ENCODE measurements around the gene ATXN3. TPM values are rescaled to one million over a fixed set of nuclear protein-coding genes. Genes with fewer than 3 reads are reported as not detected.
A peak's percentile ranks its signal among the peaks of the same experiment; 100 is the strongest.

ATXN3 gene
- total and polyA plus RNA-seq, 2 of the 13 experiments (the other 11 are each of a cell fraction or from before 2014, with no cell fraction given): 14.9 to 17.3 TPM

DNA sequence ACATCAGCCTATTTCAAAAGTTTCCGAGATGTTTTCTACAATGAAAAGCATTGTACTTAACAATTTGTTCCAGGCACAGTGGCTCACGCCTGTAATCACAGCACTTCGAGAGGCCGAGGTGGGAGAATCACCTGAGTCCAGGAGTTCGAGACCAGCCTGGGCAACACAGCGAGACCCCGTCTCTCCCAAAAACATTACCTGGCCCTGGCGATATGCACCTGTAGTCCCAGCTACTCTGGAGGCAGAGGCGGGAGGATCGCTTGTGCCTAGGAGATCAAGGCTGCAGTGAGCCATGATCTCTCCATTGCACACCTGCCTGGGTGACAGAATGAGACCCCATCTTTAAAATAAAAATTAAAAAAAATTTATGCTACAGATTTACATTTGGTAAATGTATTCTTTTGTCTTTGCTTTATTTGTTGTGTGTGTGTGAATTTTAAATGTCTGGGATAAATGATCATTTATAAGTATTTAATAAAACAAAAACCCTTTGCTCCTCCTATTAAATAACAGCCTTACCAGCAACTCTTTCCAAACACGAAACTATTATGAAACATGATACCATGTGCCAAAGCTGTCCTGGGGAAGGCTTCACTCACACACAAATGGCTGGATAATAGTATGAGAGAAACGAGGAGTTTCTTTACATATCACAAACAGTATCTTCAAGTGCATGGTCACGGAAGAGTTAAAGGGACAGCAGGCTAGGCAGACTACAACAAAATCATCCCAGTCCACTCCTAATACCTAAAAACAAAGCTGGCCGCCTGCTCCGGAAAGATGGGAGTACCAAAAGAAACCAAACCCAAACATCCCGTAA lies 1.1 kb downstream of the ATXN3 start (continued):
- TF ChIP-seq, protein P1, sequence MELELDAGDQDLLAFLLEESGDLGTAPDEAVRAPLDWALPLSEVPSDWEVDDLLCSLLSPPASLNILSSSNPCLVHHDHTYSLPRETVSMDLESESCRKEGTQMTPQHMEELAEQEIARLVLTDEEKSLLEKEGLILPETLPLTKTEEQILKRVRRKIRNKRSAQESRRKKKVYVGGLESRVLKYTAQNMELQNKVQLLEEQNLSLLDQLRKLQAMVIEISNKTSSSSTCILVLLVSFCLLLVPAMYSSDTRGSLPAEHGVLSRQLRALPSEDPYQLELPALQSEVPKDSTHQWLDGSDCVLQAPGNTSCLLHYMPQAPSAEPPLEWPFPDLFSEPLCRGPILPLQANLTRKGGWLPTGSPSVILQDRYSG (CRISPR knock-in tag; IDR thresholded peaks at IDR 0.05): no peak

DNA sequence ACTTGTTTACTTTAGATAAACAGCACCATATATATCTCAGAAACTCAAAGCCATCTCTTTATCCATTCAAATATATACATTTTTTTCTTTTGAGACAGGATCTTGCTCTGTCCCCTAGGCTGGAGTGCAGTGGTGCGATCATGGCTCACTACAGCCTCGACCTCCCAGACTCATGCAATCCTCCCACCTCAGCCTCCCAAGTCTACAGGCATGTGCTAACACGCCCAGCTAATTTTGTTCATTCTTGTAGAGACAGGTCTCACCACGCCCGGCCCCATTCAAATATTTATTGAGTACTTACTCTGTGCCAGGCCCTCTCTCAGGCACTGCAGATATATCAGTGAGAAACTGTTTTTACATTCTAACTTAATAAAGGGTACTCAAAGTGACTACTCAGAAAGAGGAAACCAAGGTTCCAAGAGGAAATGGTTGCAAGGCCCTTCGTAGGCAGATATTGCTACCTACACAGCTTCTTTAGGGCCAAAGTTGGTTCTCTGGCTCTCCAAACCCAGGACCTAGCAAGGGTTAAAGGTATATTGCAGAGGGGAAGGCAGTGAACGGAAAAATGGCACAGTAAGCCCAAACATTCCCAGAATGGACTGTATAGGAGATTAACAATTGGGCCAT lies 2.9 kb downstream of the ATXN3 start:
- intact Hi-C loops (cut with micrococcal nuclease; ENCODE audit: unreplicated experiment) (no loop called here), in situ Hi-C loops (cut with HindIII; ENCODE audit: extremely low pct_ligation_motif_present, low pct_unique_long_range_greater_than_20kb) (no loop called here)
- WGBS (ENCODE audit: low lambda C conversion rate): 92% methylated on average over 7 of the region's 7 CpGs
- H3K4me1 ChIP-seq (ENCODE audit: insufficient read depth, low read length): peaks cover 46% of the 10 kb centered on the region
- CTCF ChIA-PET (ENCODE audit: low intra/inter-chr PET ratio, low total read pairs): no interaction called here
- H4K20me1 ChIP-seq (ENCODE audit: insufficient read depth, low read length): 0 out of 2 replicates have a peak, but pooled peaks cover 5% of the 10 kb centered on the region
- no peak overlapping the region for H3K4me2 ChIP-seq (ENCODE audit: low read depth, low read length)
- H3K9ac ChIP-seq (ENCODE audit: insufficient read depth, low read depth, low read length): no peak overlapping the region
- no peaks in the 10 kb centered on the region for H3K36me3 ChIP-seq (replicated peaks in 1 of 2; ENCODE audit: control insufficient read depth in 1 of 2, insufficient read depth in 2 of 2, low read length in 2 of 2)
- no peak overlapping the region for H3K27ac ChIP-seq (ENCODE audit: extremely low read length, insufficient read depth, low read length)
- POLR2A ChIA-PET: interaction anchor here (1.6 kb wide), 1 partner anchor 18 kb away, joined by 6 read pairs; the partner anchor contains the start of genes CPSF2 and NDUFB1
- BruUV-seq (replicated peaks): no TSS peak
- no peak for FAIRE-seq
- H3K79me2 ChIP-seq (ENCODE audit: insufficient read depth, low read length): peaks cover 62% of the 10 kb centered on the region
- no peak for ATAC-seq
- H3K4me3 ChIP-seq (replicated peaks in 1 of 3; ENCODE audit: insufficient read depth in 1 of 3, low read depth in 2 of 3, low read length in 3 of 3): no peak overlapping the region
- H2AFZ ChIP-seq (ENCODE audit: low read length): no peak overlapping the region
- no peak for DNase-seq (ENCODE audit: low spot score)
- H3K9me3 ChIP-seq (ENCODE audit: low read length): no peaks in the 10 kb centered on the region
- H3K27me3 ChIP-seq (ENCODE audit: control insufficient read depth in 1 of 2, insufficient read depth in 2 of 2, low read length in 2 of 2): no peaks in the 10 kb centered on the region; a peak in 1 of 5 replicates
- TF ChIP-seq, protein P2, sequence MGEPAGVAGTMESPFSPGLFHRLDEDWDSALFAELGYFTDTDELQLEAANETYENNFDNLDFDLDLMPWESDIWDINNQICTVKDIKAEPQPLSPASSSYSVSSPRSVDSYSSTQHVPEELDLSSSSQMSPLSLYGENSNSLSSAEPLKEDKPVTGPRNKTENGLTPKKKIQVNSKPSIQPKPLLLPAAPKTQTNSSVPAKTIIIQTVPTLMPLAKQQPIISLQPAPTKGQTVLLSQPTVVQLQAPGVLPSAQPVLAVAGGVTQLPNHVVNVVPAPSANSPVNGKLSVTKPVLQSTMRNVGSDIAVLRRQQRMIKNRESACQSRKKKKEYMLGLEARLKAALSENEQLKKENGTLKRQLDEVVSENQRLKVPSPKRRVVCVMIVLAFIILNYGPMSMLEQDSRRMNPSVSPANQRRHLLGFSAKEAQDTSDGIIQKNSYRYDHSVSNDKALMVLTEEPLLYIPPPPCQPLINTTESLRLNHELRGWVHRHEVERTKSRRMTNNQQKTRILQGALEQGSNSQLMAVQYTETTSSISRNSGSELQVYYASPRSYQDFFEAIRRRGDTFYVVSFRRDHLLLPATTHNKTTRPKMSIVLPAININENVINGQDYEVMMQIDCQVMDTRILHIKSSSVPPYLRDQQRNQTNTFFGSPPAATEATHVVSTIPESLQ (CRISPR knock-in tag; conservative IDR thresholded peaks at IDR 0.05): no peak
- TF ChIP-seq ZNF432 (CRISPR knock-in tag; IDR thresholded peaks at IDR 0.05; ENCODE audit: borderline replicate concordance): no peak
- TF ChIP-seq HOXA3 (CRISPR knock-in tag; IDR thresholded peaks at IDR 0.05): no peak
- TF ChIP-seq ZNF136 (CRISPR knock-in tag; IDR thresholded peaks at IDR 0.05; ENCODE audit: low read depth): no peak
- TF ChIP-seq CCDC6 (CRISPR knock-in tag; IDR thresholded peaks at IDR 0.05): no peak
- no peak for TF ChIP-seq SALL2 (CRISPR knock-in tag; IDR thresholded peaks at IDR 0.05)
- TF ChIP-seq PHF21A (CRISPR knock-in tag; IDR thresholded peaks at IDR 0.05): no peak
- no peak for TF ChIP-seq ZNF841 (CRISPR knock-in tag; IDR thresholded peaks at IDR 0.05; ENCODE audit: borderline replicate concordance)
- no peak for TF ChIP-seq ZNF766 (CRISPR knock-in tag; IDR thresholded peaks at IDR 0.05; ENCODE audit: borderline replicate concordance)
- no peak for TF ChIP-seq RFX3 (CRISPR knock-in tag; IDR thresholded peaks at IDR 0.05)
- no peak for TF ChIP-seq ASH2L (IDR thresholded peaks at IDR 0.05; ENCODE audit: insufficient read length, low read depth, low read length)
- TF ChIP-seq, protein P3, sequence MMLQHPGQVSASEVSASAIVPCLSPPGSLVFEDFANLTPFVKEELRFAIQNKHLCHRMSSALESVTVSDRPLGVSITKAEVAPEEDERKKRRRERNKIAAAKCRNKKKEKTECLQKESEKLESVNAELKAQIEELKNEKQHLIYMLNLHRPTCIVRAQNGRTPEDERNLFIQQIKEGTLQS (CRISPR knock-in tag; IDR thresholded peaks at IDR 0.05): no peak
- TF ChIP-seq CBX1 (IDR thresholded peaks at IDR 0.05; ENCODE audit: low read depth): no peak
- no peak for TF ChIP-seq ELF1 (CRISPR knock-in tag; IDR thresholded peaks at IDR 0.05)
- no peak for TF ChIP-seq KDM5A (IDR thresholded peaks at IDR 0.05; ENCODE audit: borderline replicate concordance, low read length)
- peak; percentile 76; the same call in 1 of the 2 replicates for TF ChIP-seq ZNF3 (CRISPR knock-in tag; IDR thresholded peaks at IDR 0.05)
- TF ChIP-seq ZNF652 (CRISPR knock-in tag; IDR thresholded peaks at IDR 0.05; ENCODE audit: borderline replicate concordance, low read depth): peak; percentile 48; the same call in 1 of the 2 replicates

Data from HepG2 (cell line).